SK-N-SH (cell line): Measurements from ENCODE around the gene RDH12.

ENCODE experiments used
- CTCF ChIP-seq: fragments of 200-600 bp; sonication (generic); IDR thresholded peaks from 2 replicates; pipeline ENCODE4 v1.6.1; 2017; ENCODE audit warnings: antibody characterized with exemption, mild to moderate bottlenecking, moderate library complexity
- GABPA ChIP-seq: IDR thresholded peaks from 2 replicates; pipeline ENCODE4 v1.4.0; 2012; ENCODE audit warnings: low read depth, mild to moderate bottlenecking
- JUND ChIP-seq: IDR thresholded peaks from 2 replicates; pipeline ENCODE4 v1.4.0; 2012
- MAX ChIP-seq: IDR thresholded peaks from 2 replicates; pipeline ENCODE4 v1.4.0; 2012; ENCODE audit warnings: low read depth
- MEF2A ChIP-seq: IDR thresholded peaks from 2 replicates; pipeline ENCODE4 v1.4.0; 2012; ENCODE audit warnings: low read depth, borderline replicate concordance
- POLR2AphosphoS5 ChIP-seq: IDR thresholded peaks from 2 replicates; pipeline ENCODE4 v1.6.1; 2012; ENCODE audit warnings: low read depth, low read length
- REST ChIP-seq: IDR thresholded peaks from 2 replicates; pipeline ENCODE4 v1.6.1; 2012; ENCODE audit warnings: mild to moderate bottlenecking, low read depth, low read length, moderate library complexity
- RXRA ChIP-seq: IDR thresholded peaks from 2 replicates; pipeline ENCODE4 v1.4.0; 2012; ENCODE audit warnings: low read depth, mild to moderate bottlenecking, borderline replicate concordance
- TEAD4 ChIP-seq: IDR thresholded peaks from 2 replicates; pipeline ENCODE4 v1.4.0; 2012; ENCODE audit warnings: mild to moderate bottlenecking, borderline replicate concordance; ENCODE audit not compliant: insufficient read depth
- USF2 ChIP-seq: fragments of 150-350 bp; IDR thresholded peaks from 2 replicates; pipeline ENCODE4 v1.6.1; 2017; ENCODE audit warnings: antibody characterized with exemption, low read length, low read depth, borderline replicate concordance
- YY1 ChIP-seq: IDR thresholded peaks from 2 replicates; pipeline ENCODE4 v1.4.0; 2012; ENCODE audit warnings: low read depth, mild to moderate bottlenecking

GRCh38 chr14:67710209-67710608, 8.5 kb downstream of the RDH12 start:
- TF ChIP-seq RXRA: no peak
- TF ChIP-seq POLR2AphosphoS5: no peak
- no peak for TF ChIP-seq CTCF
- TF ChIP-seq JUND: no peak
- no peak for TF ChIP-seq REST
- no peak for TF ChIP-seq GABPA
- no peak for TF ChIP-seq MEF2A
- no peak for TF ChIP-seq TEAD4
- TF ChIP-seq MAX: no peak
- no peak for TF ChIP-seq YY1
- TF ChIP-seq USF2: no peak
